B cell (primary cell): ENCODE results near the gene ITPR1. TPM values are rescaled to one million over a fixed set of nuclear protein-coding genes. Genes with fewer than 3 reads are reported as not detected.

Experiments
- ATAC-seq: fragments of 200-7000 bp; cut with Tn5 transposase; one replicate; pipeline ENCODE4 v1.10.0; 2021; ENCODE audit warnings: low read depth, mild to moderate bottlenecking, moderate number of reproducible peaks, moderate library complexity
- CTCF ChIA-PET: fragments of 350-600 bp; sonication (Branson Sonifier 250); formaldehyde crosslinking; loops from one replicate; lab custom pipeline; 2021; ENCODE audit warnings: antibody characterized with exemption, inconsistent platforms; lab: Charles Lee
- POLR2A ChIA-PET: fragments of 350-600 bp; sonication (Branson Sonifier 250); formaldehyde crosslinking; loops from one replicate; lab custom pipeline; 2021; ENCODE audit warnings: antibody characterized with exemption; lab: Charles Lee
- DNase-seq: peaks from one replicate; pipeline ENCODE4 v3.0.0; 2013
- H2AFZ ChIP-seq: 2 replicates; pipeline ENCODE4 v1.6.1; 2012; ENCODE audit warnings: mild to moderate bottlenecking, low read depth, low read length; ENCODE audit not compliant: insufficient read depth, poor library complexity, severe bottlenecking
- H3K27ac ChIP-seq, 2 donors: 1 replicate in 1 of 2; 2 replicates in 1 of 2; pipeline ENCODE4 v1.5.1; 2012 to 2013; ENCODE audit warnings: low read length in 2 of 2, mild to moderate bottlenecking in 2 of 2, moderate library complexity in 1 of 2
- H3K27me3 ChIP-seq, 4 experiments: fragments of 200-600 bp in 1 of 4; sonication (generic) in 1 of 4; replicated peaks in 1 of 4; 1 replicate in 2 of 4; 2 replicates in 2 of 4; pipeline versions ENCODE4 v1.6.1 to v1.7.0; 2013 to 2016; ENCODE audit warnings: low read length in 3 of 4, mild to moderate bottlenecking in 2 of 4, mixed read lengths in 1 of 4, moderate library complexity in 1 of 4; ENCODE audit not compliant: insufficient read depth in 4 of 4, control insufficient read depth in 3 of 4; ENCODE audit errors: control extremely low read depth in 1 of 4
- H3K36me3 ChIP-seq, 2 experiments: replicated peaks in 1 of 2; 1 replicate in 1 of 2; 2 replicates in 1 of 2; pipeline versions ENCODE4 v1.6.1 to v1.7.1; 2013; ENCODE audit warnings: low read length in 1 of 2; ENCODE audit not compliant: insufficient read depth in 2 of 2, control insufficient read depth in 1 of 2; ENCODE audit errors: control extremely low read depth in 1 of 2, extremely low read depth in 1 of 2
- H3K4me1 ChIP-seq, 2 donors: fragments of 200-600 bp in 1 of 2; sonication (generic) in 1 of 2; 1 replicate in 1 of 2; 2 replicates in 1 of 2; pipeline versions ENCODE4 v1.5.1 to v1.6.1; 2013 to 2017; ENCODE audit warnings: low read length in 2 of 2; ENCODE audit not compliant: control insufficient read depth in 2 of 2, insufficient read depth in 2 of 2
- H3K4me2 ChIP-seq: replicated peaks from 2 replicates; pipeline ENCODE3; 2012; ENCODE audit warnings: mild to moderate bottlenecking, low read depth, low read length; ENCODE audit not compliant: poor library complexity, severe bottlenecking
- H3K4me3 ChIP-seq, 5 experiments: fragments of 200-600 bp in 1 of 5; sonication (generic) in 1 of 5; 1 replicate in 3 of 5; 2 replicates in 2 of 5; pipeline versions ENCODE4 v1.5.1 to v1.7.0; 2011 to 2016; ENCODE audit warnings: low read length in 4 of 5, mild to moderate bottlenecking in 4 of 5, low read depth in 2 of 5, control low read depth in 1 of 5, moderate library complexity in 1 of 5; ENCODE audit not compliant: insufficient read depth in 1 of 5; ENCODE audit errors: control extremely low read depth in 1 of 5, extremely low read depth in 1 of 5
- H3K79me2 ChIP-seq: fragments of 200-600 bp; sonication (generic); one replicate; pipeline ENCODE4 v1.6.0; 2016; ENCODE audit warnings: low read length; ENCODE audit not compliant: control insufficient read depth, insufficient read depth
- H3K9ac ChIP-seq: fragments of 200-600 bp; sonication (generic); 2 replicates; pipeline ENCODE4 v1.6.1; 2017; ENCODE audit warnings: mild to moderate bottlenecking, low read length, moderate library complexity
- H3K9me3 ChIP-seq, 3 donors: one replicate each; pipeline versions ENCODE4 v1.6.1 to v1.7.1; 2013; ENCODE audit warnings: low read length in 2 of 3; ENCODE audit not compliant: control insufficient read depth in 2 of 3, insufficient read depth in 1 of 3; ENCODE audit errors: control extremely low read depth in 1 of 3
- H4K20me1 ChIP-seq: 2 replicates; pipeline ENCODE4 v1.6.0; 2012; ENCODE audit warnings: mild to moderate bottlenecking, low read length; ENCODE audit not compliant: insufficient read depth, control insufficient read depth, poor library complexity, severe bottlenecking
- H3K27ac Mint-ChIP-seq: one replicate; pipeline ENCODE4 v1.8.0; 2021; ENCODE audit warnings: mixed read lengths
- H3K27me3 Mint-ChIP-seq: one replicate; pipeline ENCODE4 v1.8.0; 2021; ENCODE audit warnings: mixed read lengths
- H3K4me1 Mint-ChIP-seq: one replicate; pipeline ENCODE4 v1.8.0; 2021; ENCODE audit warnings: mixed read lengths
- H3K4me3 Mint-ChIP-seq: one replicate; pipeline ENCODE4 v1.8.0; 2021; ENCODE audit warnings: mixed read lengths
- H3K9me3 Mint-ChIP-seq: one replicate; pipeline ENCODE4 v1.8.0; 2022; ENCODE audit warnings: mixed read lengths; ENCODE audit not compliant: insufficient read depth
- CTCF ChIP-seq: fragments of 200-600 bp; IDR thresholded peaks from one replicate; pipeline ENCODE4 v1.8.0; 2022; ENCODE audit warnings: antibody characterized with exemption, mild to moderate bottlenecking
- EZH2 ChIP-seq: IDR thresholded peaks from 2 replicates; pipeline ENCODE4 v1.6.1; 2012; ENCODE audit warnings: borderline replicate concordance, low read depth, mild to moderate bottlenecking, moderate library complexity, low read length; ENCODE audit not compliant: insufficient read depth, poor library complexity, severe bottlenecking
- WGBS: methylation state at CpG from one replicate; pipeline ENCODE4 v1.1.5; 2013; ENCODE audit warnings: missing lambda C conversion rate; ENCODE audit not compliant: insufficient coverage; 5-methylcytosine and 5-hydroxymethylcytosine counted together
- intact Hi-C: fragments of 100-400 bp; cut with micrococcal nuclease; formaldehyde crosslinking; loops from one replicate; pipeline ENCODE4 v1.10.0; 2022
- polyA plus RNA-seq: library from polyadenylated mRNA; depleted of rRNA; stranded (reverse); fragments of >200 nt; gene quantifications from 2 replicates; pipeline ENCODE4 v1.2.3, GENCODE V29; 2012
- total RNA-seq, 2 donors: library from RNA; stranded (reverse); fragments of 120-200 nt in 1 of 2; gene quantifications; 1 replicate in 1 of 2; 2 replicates in 1 of 2; pipeline versions ENCODE4 v1.2.3 to v1.2.4, GENCODE V29; 2013 to 2022

ITPR1 gene
- total and polyA plus RNA-seq, 2 donors (not counting 1 experiment from before 2014, with no cell fraction given): 64.0 to 332 TPM

- no peak for DNase-seq
- Histone ChIP-seq H3K79me2 (peaks cover 31% of the 10 kb centered on the region), H4K20me1 (peaks cover 83% of the 10 kb centered on the region), H2AFZ (no peak overlapping the region), H3K4me3 (no peak overlapping the region), H3K27me3 (no peaks in the 10 kb centered on the region), H3K9me3 (no peaks in the 10 kb centered on the region), H3K4me2 (no peak overlapping the region), H3K36me3 (peaks cover 0 to 77% of the 10 kb centered on the region in 2 experiments), H3K27ac (no peak overlapping the region), H3K9ac (no peak overlapping the region), H3K4me1 (peaks cover 5 to 8% of the 10 kb centered on the region in 2 donors)
- no peak for ATAC-seq
- no peaks in the 10 kb centered on the region for H3K9me3 Mint-ChIP-seq
- no peaks in the 10 kb centered on the region for H3K27me3 Mint-ChIP-seq
- no peak overlapping the region for H3K4me3 Mint-ChIP-seq
- H3K4me1 Mint-ChIP-seq: peaks cover 16% of the 10 kb centered on the region
- WGBS: 97% methylated on average over 4 of the region's 4 CpGs
- ChIA-PET POLR2A (no interaction called here), CTCF (no interaction called here)
- TF ChIP-seq EZH2: no peak
- TF ChIP-seq CTCF: no peak
- intact Hi-C loops: no loop called here
- no peak overlapping the region for H3K27ac Mint-ChIP-seq
These were observed 250.2 kb downstream of the ITPR1 start for GRCh38 chr3:4743371-4743770.

GRCh38 chr3:4744405-4745234, 251.5 kb downstream of the ITPR1 start:
- TF ChIP-seq CTCF: no peak
- TF ChIP-seq EZH2: no peak
- Histone ChIP-seq H3K4me3 (no peak overlapping the region), H3K36me3 (peaks cover 0 to 80% of the 10 kb centered on the region in 2 experiments), H2AFZ (no peak overlapping the region), H3K79me2 (peaks cover 23% of the 10 kb centered on the region), H3K4me2 (no peak overlapping the region), H4K20me1 (peaks cover 83% of the 10 kb centered on the region), H3K27me3 (no peaks in the 10 kb centered on the region), H3K4me1 (peaks cover 5 to 8% of the 10 kb centered on the region in 2 donors), H3K9me3 (no peaks in the 10 kb centered on the region), H3K9ac (no peak overlapping the region), H3K27ac (no peak overlapping the region)
- DNase-seq (no peak), ATAC-seq (no peak)
- Mint-ChIP-seq H3K4me3 (no peak overlapping the region), H3K27ac (no peak overlapping the region), H3K27me3 (no peaks in the 10 kb centered on the region), H3K9me3 (no peaks in the 10 kb centered on the region), H3K4me1 (peaks cover 14% of the 10 kb centered on the region)
- WGBS: 97% methylated on average over 3 of the region's 3 CpGs
- intact Hi-C loops: no loop called here
- CTCF ChIA-PET: no interaction called here
- POLR2A ChIA-PET: no interaction called here
